Measurements from ENCODE around the gene EXD1.

EXD1 gene

GRCh38 chr15:41231422-41232226 lies 1.1 kb upstream of the EXD1 start:
- no peak for DNase-seq

- no peak for DNase-seq
Observed at GRCh38 chr15:41230345-41230649, 260 bp downstream of the EXD1 start.

GRCh38 chr15:41219381-41219780 lies 11.2 kb downstream of the EXD1 start:
- no peak for DNase-seq

- DNase-seq: no peak
Observed at GRCh38 chr15:41218851-41219250, 11.7 kb downstream of the EXD1 start.

- no peak for DNase-seq
Observed at GRCh38 chr15:41215708-41216107, 14.8 kb downstream of the EXD1 start.

- DNase-seq: no peak
Observed at GRCh38 chr15:41207687-41208448, 22.7 kb downstream of the EXD1 start.

- DNase-seq: no peak
Observed at GRCh38 chr15:41205315-41205714, 25.2 kb downstream of the EXD1 start.

GRCh38 chr15:41203395-41203794 lies 27.2 kb downstream of the EXD1 start:
- no peak for DNase-seq

- DNase-seq: no peak
Observed at GRCh38 chr15:41199470-41199869, 31.1 kb downstream of the EXD1 start.

- DNase-seq: no peak
Observed at GRCh38 chr15:41194444-41194843, 36.1 kb downstream of the EXD1 start.

GRCh38 chr15:41183581-41183980 lies 47.0 kb downstream of the EXD1 start:
- DNase-seq: no peak

- no peak for DNase-seq
Observed at GRCh38 chr15:41182266-41182665, 48.3 kb downstream of the EXD1 start.

- DNase-seq: no peak
Observed at GRCh38 chr15:41180206-41180789, 50.3 kb downstream of the EXD1 start.

- DNase-seq: no peak
Observed at GRCh38 chr15:41169781-41170180, 60.8 kb downstream of the EXD1 start.

GRCh38 chr15:41169086-41169485 lies 61.5 kb downstream of the EXD1 start:
- no peak for DNase-seq

- DNase-seq: no peak
Observed at GRCh38 chr15:41161736-41162135, 68.8 kb downstream of the EXD1 start.

- DNase-seq: no peak
Observed at GRCh38 chr15:41161336-41161735, 69.2 kb downstream of the EXD1 start.

GRCh38 chr15:41160639-41161315 lies 69.8 kb downstream of the EXD1 start:
- no peak for DNase-seq

GRCh38 chr15:41154412-41154811 lies 76.1 kb downstream of the EXD1 start:
- no peak for DNase-seq

- no peak for DNase-seq
Observed at GRCh38 chr15:41153733-41154132, 76.8 kb downstream of the EXD1 start.

- no peak for DNase-seq
Observed at GRCh38 chr15:41151451-41152005, 79.0 kb downstream of the EXD1 start.

GRCh38 chr15:41150279-41150678 lies 80.3 kb downstream of the EXD1 start:
- no peak for DNase-seq

GRCh38 chr15:41148065-41148464 lies 82.5 kb downstream of the EXD1 start:
- no peak for DNase-seq

Data from NCI-H526 (cell line).